Measurements from ENCODE around the gene XXYLT1. TPM values are rescaled to one million over a fixed set of nuclear protein-coding genes. Genes with fewer than 3 reads are reported as not detected.

The XXYLT1 gene
- total and polyA plus RNA-seq, 2 of the 8 experiments (the other 6 are each of a cell fraction or from before 2014, with no cell fraction given): 18.9 to 23.8 TPM

GRCh38 chr3:195139876-195140240 lies 131.1 kb downstream of the XXYLT1 start:
- no peak overlapping the region for H3K23ac ChIP-seq (ENCODE audit: insufficient read length)
- WGBS, 2 experiments (ENCODE audit: extremely low coverage in 1 of 2, insufficient coverage in 1 of 2, insufficient read length in 1 of 2, insufficient replicate concordance in 2 of 2, low coverage in 1 of 2, low lambda C conversion rate in 2 of 2, missing lambda C conversion rate in 1 of 2): 89% methylated on average over 4 of the region's 4 CpGs; no CpG with 5 or more reads in 1 of the 2 experiments
- H3K9me3 ChIP-seq (ENCODE audit: insufficient read depth in 2 of 2, low read depth in 1 of 2, low read length in 1 of 2): 0 out of 4 replicates have a peak, but pooled peaks cover 0 to 4% of the 10 kb centered on the region in 2 experiments
- no peak overlapping the region for H2BK15ac ChIP-seq (ENCODE audit: low read length)
- no peak overlapping the region for H4K5ac ChIP-seq (ENCODE audit: insufficient read length, low read depth, low read length)
- no peaks in the 10 kb centered on the region for H3K4me1 ChIP-seq (replicated peaks in 1 of 4; ENCODE audit: control insufficient read depth in 3 of 4, insufficient read depth in 4 of 4, low read length in 3 of 4)
- H3K56ac ChIP-seq (replicated peaks; ENCODE audit: insufficient read length, low read depth, low read length): no peak overlapping the region
- no peak overlapping the region for H2AFZ ChIP-seq (ENCODE audit: low read length)
- H2AK5ac ChIP-seq (ENCODE audit: low read depth, low read length): no peak overlapping the region
- no peak for DNase-seq (ENCODE audit: low read depth in 1 of 2, low spot score in 2 of 2)
- no peak overlapping the region for H3K14ac ChIP-seq (ENCODE audit: insufficient read length)
- no peak overlapping the region for H3K4ac ChIP-seq (replicated peaks; ENCODE audit: insufficient read length, low read depth, low read length)
- no peaks in the 10 kb centered on the region for H3K23me2 ChIP-seq (ENCODE audit: low read depth, low read length)
- H3K4me2 ChIP-seq (ENCODE audit: insufficient read depth in 1 of 2, low read depth in 2 of 2, low read length in 2 of 2): no peak overlapping the region
- no peak overlapping the region for H4K8ac ChIP-seq (ENCODE audit: extremely low read depth, insufficient read depth, low read length)
- CTCF ChIA-PET (ENCODE audit: partially characterized antibody): interaction anchor here (0.7 to 1.6 kb wide), 6 partner anchors 8 to 99 kb away, joined by 3 to 5 read pairs (median 4); no protein-coding TSS in a partner anchor
- no peak overlapping the region for H3K4me3 ChIP-seq (ENCODE audit: extremely low read depth in 1 of 4, insufficient read depth in 2 of 4, low read depth in 3 of 4, low read length in 4 of 4)
- no peak overlapping the region for H3K27ac ChIP-seq (ENCODE audit: low read depth, low read length)
- POLR2A ChIA-PET (ENCODE audit: partially characterized antibody): no interaction called here
- no peak overlapping the region for H2BK120ac ChIP-seq (replicated peaks; ENCODE audit: low read depth, low read length)
- H2BK12ac ChIP-seq (ENCODE audit: low read depth, low read length): no peak overlapping the region
- H3K9ac ChIP-seq (replicated peaks in 1 of 4; ENCODE audit: extremely low read depth in 1 of 4, low read depth in 3 of 4, low read length in 3 of 4): no peak overlapping the region
- no peak overlapping the region for H2BK20ac ChIP-seq (ENCODE audit: low read length)
- H4K91ac ChIP-seq (replicated peaks; ENCODE audit: insufficient read length, low read length): no peak overlapping the region
- no peaks in the 10 kb centered on the region; a peak in 1 of 8 replicates for H3K36me3 ChIP-seq (ENCODE audit: control insufficient read depth in 2 of 4, insufficient read depth in 4 of 4, low read length in 3 of 4)
- H3K79me2 ChIP-seq (ENCODE audit: control insufficient read depth in 1 of 2, insufficient read depth in 2 of 2, low read length in 2 of 2): no peaks in the 10 kb centered on the region
- TF ChIP-seq EP300 (IDR thresholded peaks at IDR 0.05; ENCODE audit: borderline replicate concordance in 1 of 2, low read depth in 2 of 2, low read length in 2 of 2) (no peak), TAF7 (optimal IDR thresholded peaks at IDR 0.05; ENCODE audit: borderline replicate concordance, low read depth, low read length) (no peak), POU5F1 (IDR thresholded peaks at IDR 0.05; ENCODE audit: low read depth, low read length) (no peak), ATF2 (IDR thresholded peaks at IDR 0.05; ENCODE audit: low read length) (no peak), CHD2 (IDR thresholded peaks at IDR 0.05; ENCODE audit: low read length) (no peak), SP1 (IDR thresholded peaks at IDR 0.05; ENCODE audit: low read depth, low read length) (no peak), CTCF (IDR thresholded peaks at IDR 0.05; ENCODE audit: control extremely low read depth in 1 of 3, insufficient read depth in 1 of 3, low read depth in 1 of 3, low read length in 3 of 3) (no peak)
- H4K20me1 ChIP-seq (replicated peaks in 1 of 2; ENCODE audit: control insufficient read depth in 1 of 2, insufficient read depth in 2 of 2, low read length in 2 of 2): no peaks in the 10 kb centered on the region
- no peak for FAIRE-seq
- H3K79me1 ChIP-seq (ENCODE audit: low read depth, low read length): no peaks in the 10 kb centered on the region; the same call in 1 of the 2 replicates
- 0 out of 2 replicates have a peak overlapping the region, but pooled peaks have one; percentile 5 for H2BK5ac ChIP-seq (ENCODE audit: low read depth, low read length)
- no peak overlapping the region for H3K18ac ChIP-seq (ENCODE audit: extremely low read depth, low read length)
- no peaks in the 10 kb centered on the region for H3K27me3 ChIP-seq (replicated peaks in 1 of 4; ENCODE audit: control insufficient read depth in 3 of 4, extremely low read depth in 1 of 4, insufficient read depth in 3 of 4, low read length in 3 of 4)
